Tibial nerve (tissue), 3 donors: ENCODE data around the gene KPNA2.

Experiments used
- POLR2A ChIP-seq, 2 donors: fragments of 450-650 bp; IDR thresholded peaks; one replicate each; pipeline ENCODE4 v1.6.1; 2017; ENCODE audit warnings: antibody characterized with exemption in 2 of 2, mild to moderate bottlenecking in 2 of 2, moderate library complexity in 2 of 2
- TF ChIP-seq, protein P1 (sequence below), 5 experiments: fragments of 200-600 bp in 3 of 5; fragments of 450-650 bp in 2 of 5; sonication (generic) in 3 of 5; IDR thresholded peaks; one replicate each; pipeline ENCODE4 v1.5.1; 2016 to 2019; ENCODE audit warnings: antibody characterized with exemption in 5 of 5, mild to moderate bottlenecking in 3 of 5, moderate library complexity in 2 of 5

DNA sequence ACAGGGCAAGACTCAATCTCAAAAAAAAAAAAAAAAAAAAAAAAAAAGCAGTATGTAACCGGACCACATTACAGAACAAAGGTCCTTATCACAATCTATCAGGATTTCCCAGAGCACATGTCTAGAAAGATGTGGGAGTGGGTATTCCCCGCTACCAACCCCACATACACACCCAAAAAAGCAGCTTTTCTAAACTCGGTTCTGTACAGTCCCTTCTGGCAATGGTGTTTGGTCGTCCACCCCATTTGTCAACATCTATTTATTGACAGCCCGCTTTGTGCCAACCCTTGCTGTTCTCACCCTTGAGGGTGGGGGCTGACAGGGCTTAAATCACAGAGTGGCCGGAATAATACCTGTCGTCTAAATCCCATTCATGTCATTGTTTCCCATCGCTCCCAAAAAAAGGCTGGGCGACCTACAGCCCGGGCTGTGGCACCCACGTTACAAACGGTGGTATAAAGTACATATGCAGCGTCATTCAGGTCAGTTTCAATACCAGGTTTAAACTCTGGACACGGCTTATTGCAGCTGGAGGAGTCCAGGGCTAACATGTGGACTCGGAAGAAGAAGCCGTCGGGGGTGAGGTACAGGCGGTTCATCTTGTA lies 42.9 kb upstream of the KPNA2 start:
- TF ChIP-seq POLR2A (IDR thresholded peaks at IDR 0.05), result no peak
- TF ChIP-seq, protein P1, sequence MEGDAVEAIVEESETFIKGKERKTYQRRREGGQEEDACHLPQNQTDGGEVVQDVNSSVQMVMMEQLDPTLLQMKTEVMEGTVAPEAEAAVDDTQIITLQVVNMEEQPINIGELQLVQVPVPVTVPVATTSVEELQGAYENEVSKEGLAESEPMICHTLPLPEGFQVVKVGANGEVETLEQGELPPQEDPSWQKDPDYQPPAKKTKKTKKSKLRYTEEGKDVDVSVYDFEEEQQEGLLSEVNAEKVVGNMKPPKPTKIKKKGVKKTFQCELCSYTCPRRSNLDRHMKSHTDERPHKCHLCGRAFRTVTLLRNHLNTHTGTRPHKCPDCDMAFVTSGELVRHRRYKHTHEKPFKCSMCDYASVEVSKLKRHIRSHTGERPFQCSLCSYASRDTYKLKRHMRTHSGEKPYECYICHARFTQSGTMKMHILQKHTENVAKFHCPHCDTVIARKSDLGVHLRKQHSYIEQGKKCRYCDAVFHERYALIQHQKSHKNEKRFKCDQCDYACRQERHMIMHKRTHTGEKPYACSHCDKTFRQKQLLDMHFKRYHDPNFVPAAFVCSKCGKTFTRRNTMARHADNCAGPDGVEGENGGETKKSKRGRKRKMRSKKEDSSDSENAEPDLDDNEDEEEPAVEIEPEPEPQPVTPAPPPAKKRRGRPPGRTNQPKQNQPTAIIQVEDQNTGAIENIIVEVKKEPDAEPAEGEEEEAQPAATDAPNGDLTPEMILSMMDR (IDR thresholded peaks at IDR 0.05), result no peak
